Liver (tissue), 9 donors: Measurements from ENCODE around the gene NCOR2. TPM values are rescaled to one million over a fixed set of nuclear protein-coding genes. Genes with fewer than 3 reads are reported as not detected.

Experiments
- DNase-seq: peaks from one replicate; pipeline ENCODE4 v3.0.0-alpha.2; 2017; ENCODE audit warnings: low spot score
- H3K27ac ChIP-seq, 2 donors: one replicate each; pipeline ENCODE4 v1.7.0; 2013; ENCODE audit warnings: inconsistent platforms in 2 of 2, low read length in 2 of 2, control low read depth in 1 of 2, low read depth in 1 of 2, mild to moderate bottlenecking in 1 of 2
- H3K27me3 ChIP-seq, 4 donors: one replicate each; pipeline versions ENCODE4 v1.6.1 to v1.7.0; 2013; ENCODE audit warnings: low read length in 3 of 4, inconsistent platforms in 1 of 4, mild to moderate bottlenecking in 1 of 4, moderate library complexity in 1 of 4; ENCODE audit not compliant: control insufficient read depth in 4 of 4, insufficient read depth in 4 of 4
- H3K36me3 ChIP-seq, 4 donors: one replicate each; pipeline versions ENCODE4 v1.6.1 to v1.7.0; 2013; ENCODE audit warnings: low read length in 3 of 4, mild to moderate bottlenecking in 3 of 4, low read depth in 1 of 4, moderate library complexity in 1 of 4; ENCODE audit not compliant: control insufficient read depth in 4 of 4, insufficient read depth in 3 of 4
- H3K4me1 ChIP-seq, 4 donors: one replicate each; pipeline versions ENCODE4 v1.6.1 to v1.7.0; 2013; ENCODE audit warnings: low read length in 3 of 4, mild to moderate bottlenecking in 3 of 4, moderate library complexity in 1 of 4; ENCODE audit not compliant: control insufficient read depth in 4 of 4, insufficient read depth in 4 of 4
- H3K4me3 ChIP-seq, 3 donors: one replicate each; pipeline versions ENCODE4 v1.6.1 to v1.7.0; 2013; ENCODE audit warnings: low read length in 3 of 3, control low read depth in 1 of 3, low read depth in 1 of 3, mild to moderate bottlenecking in 1 of 3
- H3K9ac ChIP-seq, 2 donors: one replicate each; pipeline ENCODE4 v1.7.0; 2013; ENCODE audit warnings: low read length in 2 of 2, mild to moderate bottlenecking in 2 of 2, moderate library complexity in 2 of 2, control low read depth in 1 of 2, low read depth in 1 of 2
- H3K9me3 ChIP-seq, 4 donors: one replicate each; pipeline versions ENCODE4 v1.6.1 to v1.7.0; 2013; ENCODE audit warnings: low read length in 3 of 4; ENCODE audit not compliant: control insufficient read depth in 4 of 4
- ATF3 ChIP-seq: IDR thresholded peaks from 2 replicates; pipeline ENCODE4 v1.6.1; 2016; ENCODE audit warnings: antibody characterized with exemption
- EGR1 ChIP-seq, 2 donors: IDR thresholded peaks; 2 replicates each; pipeline ENCODE4 v1.6.1; 2016 to 2018; ENCODE audit warnings: antibody characterized with exemption in 2 of 2, low read depth in 2 of 2
- FOXA1 ChIP-seq: IDR thresholded peaks from 2 replicates; pipeline ENCODE4 v1.6.1; 2016; ENCODE audit warnings: antibody characterized with exemption
- FOXA2 ChIP-seq: IDR thresholded peaks from 2 replicates; pipeline ENCODE4 v1.6.1; 2016; ENCODE audit warnings: antibody characterized with exemption
- HNF4A ChIP-seq, 2 donors: conservative IDR thresholded peaks; 2 replicates each; pipeline ENCODE4 v1.6.1; 2016; ENCODE audit warnings: antibody characterized with exemption in 2 of 2, mild to moderate bottlenecking in 2 of 2
- JUND ChIP-seq, 2 donors: IDR thresholded peaks; 2 replicates each; pipeline ENCODE4 v1.6.1; 2016; ENCODE audit warnings: antibody characterized with exemption in 2 of 2
- MAX ChIP-seq: IDR thresholded peaks from 2 replicates; pipeline ENCODE4 v1.6.1; 2016; ENCODE audit warnings: antibody characterized with exemption
- RAD21 ChIP-seq, 2 donors: IDR thresholded peaks; 2 replicates each; pipeline ENCODE4 v1.6.1; 2016; ENCODE audit warnings: antibody characterized with exemption in 2 of 2, mild to moderate bottlenecking in 2 of 2
- REST ChIP-seq: IDR thresholded peaks from 2 replicates; pipeline ENCODE4 v1.6.1; 2016; ENCODE audit warnings: antibody characterized with exemption, mild to moderate bottlenecking
- RXRA ChIP-seq, 2 donors: IDR thresholded peaks; 2 replicates each; pipeline ENCODE4 v1.6.1; 2017 to 2018; ENCODE audit warnings: antibody characterized with exemption in 2 of 2, mild to moderate bottlenecking in 1 of 2
- SP1 ChIP-seq: IDR thresholded peaks from 2 replicates; pipeline ENCODE4 v1.6.1; 2018; ENCODE audit warnings: antibody characterized with exemption, mild to moderate bottlenecking
- TAF1 ChIP-seq: conservative IDR thresholded peaks from 2 replicates; pipeline ENCODE4 v1.6.1; 2016; ENCODE audit warnings: antibody characterized with exemption, mild to moderate bottlenecking
- ZBTB33 ChIP-seq: IDR thresholded peaks from 2 replicates; pipeline ENCODE4 v1.6.1; 2016; ENCODE audit warnings: antibody characterized with exemption
- WGBS: extraction: QIAGEN DNeasy Blood & Tissue Kit; methylation state at CpG from one replicate; pipeline ENCODE4 v1.1.7; 2013; 5-methylcytosine and 5-hydroxymethylcytosine counted together
- polyA plus RNA-seq, 2 donors: library from polyadenylated mRNA; stranded (reverse) in 1 of 2; unstranded in 1 of 2; fragments of 200-250 nt in 1 of 2; fragments of >200 nt in 1 of 2; fragmentation: Nextera tagmentation in 1 of 2; extraction: Ambion mirVana in 1 of 2; gene quantifications; one replicate each; pipeline versions ENCODE4 v1.2.1 to v1.2.3, GENCODE V29; 2013 to 2015
- total RNA-seq, 2 donors: library from RNA; depleted of rRNA; stranded (reverse); fragments of >200 nt; gene quantifications; one replicate each; pipeline ENCODE4 v1.2.3, GENCODE V29; 2014
- donor health status: healthy.
- donor health status: healthy.
- donor health status: healthy.
- donor health status: healthy.
- donor health status: healthy.

NCOR2 gene
- total and polyA plus RNA-seq, 4 donors = 7.9 to 31.6 (median 18.1) TPM

GRCh38 chr12:124578854-124579253 lies 11.4 kb upstream of the NCOR2 start:
- DNase-seq = no peak

GRCh38 chr12:124578445-124578844 lies 11.0 kb upstream of the NCOR2 start:
- Histone ChIP-seq H3K9ac (no peak overlapping the region), H3K4me3 (no peak overlapping the region), H3K27ac (no peak overlapping the region), H3K36me3 (no peaks in the 10 kb centered on the region), H3K27me3 (no peaks in the 10 kb centered on the region), H3K9me3 (peaks cover 0 to 4% (median 0%) of the 10 kb centered on the region in 4 donors), H3K4me1 (no peaks in the 10 kb centered on the region)
- 92% methylated on average over 8 of the region's 8 CpGs for WGBS
- TF ChIP-seq FOXA2 = no peak
- TF ChIP-seq RAD21 (IDR thresholded peaks at IDR 0.05) = no peak
- TF ChIP-seq MAX = no peak
- no peak for TF ChIP-seq REST
- no peak for TF ChIP-seq ZBTB33
- no peak for TF ChIP-seq SP1
- no peak for TF ChIP-seq HNF4A (conservative IDR thresholded peaks at IDR 0.05)
- TF ChIP-seq RXRA (IDR thresholded peaks at IDR 0.05) = no peak
- TF ChIP-seq EGR1 (IDR thresholded peaks at IDR 0.05; ENCODE audit: low read depth in 2 of 2) = no peak
- no peak for TF ChIP-seq TAF1
- DNase-seq = no peak

More at GRCh38 chr12:124578854-124579253, 11.4 kb upstream of the NCOR2 start:
- Histone ChIP-seq H3K36me3 (no peaks in the 10 kb centered on the region), H3K9ac (no peak overlapping the region), H3K4me3 (no peak overlapping the region), H3K4me1 (no peaks in the 10 kb centered on the region), H3K9me3 (peaks cover 0 to 4% (median 0%) of the 10 kb centered on the region in 4 donors), H3K27ac (no peak overlapping the region), H3K27me3 (no peaks in the 10 kb centered on the region)
- 93% methylated on average over 3 of the region's 3 CpGs for WGBS
- TF ChIP-seq ATF3 (no peak), FOXA1 (no peak), JUND (IDR thresholded peaks at IDR 0.05) (no peak), HNF4A (conservative IDR thresholded peaks at IDR 0.05) (no peak), EGR1 (IDR thresholded peaks at IDR 0.05; ENCODE audit: low read depth in 2 of 2) (no peak)

- no peaks in the 10 kb centered on the region for H3K4me1 ChIP-seq
- H3K27me3 ChIP-seq = no peaks in the 10 kb centered on the region
- H3K36me3 ChIP-seq = no peaks in the 10 kb centered on the region
- no peak overlapping the region for H3K27ac ChIP-seq
- no peak for DNase-seq
- H3K4me3 ChIP-seq = no peak overlapping the region
- no peak for TF ChIP-seq JUND (IDR thresholded peaks at IDR 0.05)
- TF ChIP-seq SP1 = no peak
- TF ChIP-seq RXRA (IDR thresholded peaks at IDR 0.05) = no peak
- no peak for TF ChIP-seq ZBTB33
- TF ChIP-seq EGR1 (IDR thresholded peaks at IDR 0.05; ENCODE audit: low read depth in 2 of 2) = no peak
- 92% methylated on average over 13 of the region's 13 CpGs for WGBS
- H3K9ac ChIP-seq = no peak overlapping the region
- H3K9me3 ChIP-seq = peaks cover 0 to 4% (median 0%) of the 10 kb centered on the region in 4 donors
Observed at GRCh38 chr12:124577986-124578385, 10.6 kb upstream of the NCOR2 start.
